K562 (cell line): ENCODE results near the gene TOR1AIP1. TPM values are rescaled to one million over a fixed set of nuclear protein-coding genes. Genes with fewer than 3 reads are reported as not detected.

Source experiments
- CCNT2 ChIP-seq: IDR thresholded peaks from 2 replicates; pipeline ENCODE4 v1.6.1; 2011; ENCODE audit warnings: borderline replicate concordance, low read depth, mild to moderate bottlenecking, moderate library complexity, mixed read lengths, low read length; ENCODE audit not compliant: insufficient read length; ENCODE audit errors: extremely low read depth
- CREBBP ChIP-seq: IDR thresholded peaks from one replicate; pipeline ENCODE4 v1.6.1; 2012; ENCODE audit warnings: low read depth, mild to moderate bottlenecking, control low read depth, inconsistent platforms, low read length
- EZH2 ChIP-seq: IDR thresholded peaks from 2 replicates; pipeline ENCODE4 v1.6.1; 2012; ENCODE audit warnings: low read depth, mild to moderate bottlenecking, inconsistent platforms, low read length, borderline replicate concordance
- KDM1A ChIP-seq, 2 experiments: fragments of 450-650 bp; IDR thresholded peaks; 2 replicates each; pipeline ENCODE4 v1.6.1; 2016; ENCODE audit warnings: mild to moderate bottlenecking in 2 of 2
- MAFF ChIP-seq: IDR thresholded peaks from 2 replicates; pipeline ENCODE4 v1.6.1; 2012; ENCODE audit warnings: low read length, improper control_type of control experiment
- MBD2 ChIP-seq: sonication (generic); IDR thresholded peaks from 2 replicates; pipeline ENCODE4 v1.6.1; 2016; ENCODE audit warnings: low read depth, borderline replicate concordance
- MED1 ChIP-seq: sonication (generic); formaldehyde crosslinking; IDR thresholded peaks from 2 replicates; pipeline ENCODE4 v1.8.1; 2023; ENCODE audit warnings: missing genetic modification reagents, borderline replicate concordance
- NR4A1 ChIP-seq, 2 experiments: fragments of 250-450 bp in 1 of 2; fragments of 450-650 bp in 1 of 2; sonication (Bioruptor Pico) in 1 of 2; IDR thresholded peaks; 2 replicates each; pipeline versions ENCODE4 v1.4.0 to v1.6.1; 2016 to 2020; ENCODE audit warnings: mild to moderate bottlenecking in 2 of 2, missing compliant biosample characterization in 1 of 2, missing genetic modification characterization in 1 of 2, moderate library complexity in 1 of 2
- PYGO2 ChIP-seq: fragments of 450-650 bp; IDR thresholded peaks from 2 replicates; pipeline ENCODE4 v1.6.1; 2016; ENCODE audit warnings: mild to moderate bottlenecking, missing genetic modification characterization, moderate library complexity, missing compliant biosample characterization
- SAFB2 ChIP-seq: fragments of 200-400 bp; formaldehyde crosslinking; IDR thresholded peaks from 2 replicates; pipeline ENCODE4 v1.6.1; 2018; ENCODE audit warnings: borderline replicate concordance, low read length, low read depth, moderate library complexity; ENCODE audit not compliant: severe bottlenecking
- SIN3B ChIP-seq: fragments of 450-650 bp; IDR thresholded peaks from 2 replicates; pipeline ENCODE4 v1.6.1; 2017; ENCODE audit warnings: low read depth, mild to moderate bottlenecking, moderate library complexity
- SMAD3 ChIP-seq: fragments of 450-650 bp; formaldehyde crosslinking; conservative IDR thresholded peaks from 2 replicates; pipeline ENCODE4 v1.4.0; 2020; ENCODE audit warnings: mild to moderate bottlenecking
- SMARCC2 ChIP-seq: fragments of 450-650 bp; IDR thresholded peaks from 2 replicates; pipeline ENCODE4 v1.6.1; 2017; ENCODE audit warnings: antibody characterized with exemption, moderate library complexity, mild to moderate bottlenecking, low read depth
- ZFP30 ChIP-seq: fragments of 250-450 bp; sonication (Bioruptor Pico); IDR thresholded peaks from 2 replicates; pipeline ENCODE4 v1.8.0; 2022; ENCODE audit warnings: moderate library complexity, mild to moderate bottlenecking, inconsistent platforms, borderline replicate concordance
- ZFPM2 ChIP-seq: fragments of 250-450 bp; sonication (Bioruptor Pico); IDR thresholded peaks from 2 replicates; pipeline ENCODE4 v1.5.1; 2022; ENCODE audit warnings: mild to moderate bottlenecking
- ZNF696 ChIP-seq: fragments of 250-450 bp; sonication (Bioruptor Pico); conservative IDR thresholded peaks from 2 replicates; pipeline ENCODE4 v1.4.0; 2020; ENCODE audit warnings: mild to moderate bottlenecking, moderate library complexity
- ZNF77 ChIP-seq: fragments of 250-450 bp; sonication (Bioruptor Pico); IDR thresholded peaks from 2 replicates; pipeline ENCODE4 v1.5.0; 2020
- polyA plus RNA-seq, 8 experiments: library from polyadenylated mRNA; depleted of rRNA in 4 of 8; stranded (reverse) in 5 of 8; unstranded in 3 of 8; fragments of >200 nt; fragmentation: Nextera tagmentation in 2 of 8; fragmentation: Illumina TruSeq in 1 of 8; extraction: Ambion mirVana in 2 of 8; extraction: Trizol in 1 of 8; gene quantifications; 2 replicates each; pipeline versions ENCODE4 v1.2.1 to v1.2.3, GENCODE V29; 2011 to 2014; ENCODE audit warnings: inconsistent platforms in 1 of 8, missing spikeins in 1 of 8
- total RNA-seq, 7 experiments: library from RNA; depleted of rRNA in 6 of 7; stranded (reverse); fragments of >200 nt in 6 of 7; fragmentation: Illumina TruSeq in 2 of 7; extraction: Trizol in 2 of 7; gene quantifications; 2 replicates each; pipeline versions ENCODE4 v1.2.1 to v1.2.3, GENCODE V29; 2011 to 2021; ENCODE audit warnings: low replicate concordance in 1 of 7
- TF ChIP-seq, protein P1 (sequence below), 2 experiments: fragments of 450-650 bp; formaldehyde crosslinking in 1 of 2; IDR thresholded peaks; 2 replicates each; pipeline versions ENCODE4 v1.4.0 to v1.6.1; 2014 to 2020; ENCODE audit warnings: mild to moderate bottlenecking in 2 of 2, borderline replicate concordance in 1 of 2, low read depth in 1 of 2
- TF ChIP-seq, protein P2 (sequence below): fragments of 250-450 bp; sonication (Bioruptor Pico); IDR thresholded peaks from 2 replicates; pipeline ENCODE4 v1.8.0; 2021; ENCODE audit warnings: moderate library complexity, mild to moderate bottlenecking, inconsistent platforms

The TOR1AIP1 gene
- total and polyA plus RNA-seq, 9 of the 15 experiments (the other 6 are each of a cell fraction or from before 2014, with no cell fraction given) = 18.1 to 46.9 (median 35.5) TPM

DNA sequence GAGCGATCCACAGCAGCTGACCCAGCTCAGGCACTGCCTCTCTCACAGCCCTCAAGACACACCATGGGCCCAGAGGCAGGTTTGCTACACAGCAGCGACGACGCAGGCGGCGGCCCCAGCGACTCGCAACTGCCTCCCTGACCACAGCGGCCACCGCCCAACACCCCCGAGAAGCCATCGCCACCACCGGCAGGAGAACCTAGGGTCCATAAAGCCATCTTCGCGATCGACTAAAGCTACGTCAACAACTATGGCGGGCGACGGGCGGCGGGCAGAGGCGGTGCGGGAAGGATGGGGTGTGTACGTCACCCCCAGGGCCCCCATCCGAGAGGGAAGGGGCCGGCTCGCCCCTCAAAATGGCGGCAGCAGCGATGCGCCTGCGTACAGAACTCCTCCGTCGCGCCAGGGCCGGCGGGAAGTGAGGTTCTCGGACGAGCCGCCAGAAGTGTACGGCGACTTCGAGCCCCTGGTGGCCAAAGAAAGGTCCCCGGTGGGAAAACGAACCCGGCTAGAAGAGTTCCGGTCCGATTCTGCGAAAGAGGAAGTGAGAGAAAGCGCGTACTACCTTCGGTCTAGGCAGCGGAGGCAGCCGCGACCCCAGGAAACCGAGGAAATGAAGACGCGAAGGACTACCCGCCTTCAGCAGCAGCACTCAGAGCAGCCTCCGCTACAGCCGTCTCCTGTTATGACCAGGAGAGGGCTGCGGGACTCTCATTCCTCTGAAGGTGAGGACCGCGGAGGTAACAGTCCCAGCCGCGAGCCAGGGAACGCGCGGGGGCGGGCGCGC is at the start of gene TOR1AIP1 (continued):
- TF ChIP-seq, protein P1, sequence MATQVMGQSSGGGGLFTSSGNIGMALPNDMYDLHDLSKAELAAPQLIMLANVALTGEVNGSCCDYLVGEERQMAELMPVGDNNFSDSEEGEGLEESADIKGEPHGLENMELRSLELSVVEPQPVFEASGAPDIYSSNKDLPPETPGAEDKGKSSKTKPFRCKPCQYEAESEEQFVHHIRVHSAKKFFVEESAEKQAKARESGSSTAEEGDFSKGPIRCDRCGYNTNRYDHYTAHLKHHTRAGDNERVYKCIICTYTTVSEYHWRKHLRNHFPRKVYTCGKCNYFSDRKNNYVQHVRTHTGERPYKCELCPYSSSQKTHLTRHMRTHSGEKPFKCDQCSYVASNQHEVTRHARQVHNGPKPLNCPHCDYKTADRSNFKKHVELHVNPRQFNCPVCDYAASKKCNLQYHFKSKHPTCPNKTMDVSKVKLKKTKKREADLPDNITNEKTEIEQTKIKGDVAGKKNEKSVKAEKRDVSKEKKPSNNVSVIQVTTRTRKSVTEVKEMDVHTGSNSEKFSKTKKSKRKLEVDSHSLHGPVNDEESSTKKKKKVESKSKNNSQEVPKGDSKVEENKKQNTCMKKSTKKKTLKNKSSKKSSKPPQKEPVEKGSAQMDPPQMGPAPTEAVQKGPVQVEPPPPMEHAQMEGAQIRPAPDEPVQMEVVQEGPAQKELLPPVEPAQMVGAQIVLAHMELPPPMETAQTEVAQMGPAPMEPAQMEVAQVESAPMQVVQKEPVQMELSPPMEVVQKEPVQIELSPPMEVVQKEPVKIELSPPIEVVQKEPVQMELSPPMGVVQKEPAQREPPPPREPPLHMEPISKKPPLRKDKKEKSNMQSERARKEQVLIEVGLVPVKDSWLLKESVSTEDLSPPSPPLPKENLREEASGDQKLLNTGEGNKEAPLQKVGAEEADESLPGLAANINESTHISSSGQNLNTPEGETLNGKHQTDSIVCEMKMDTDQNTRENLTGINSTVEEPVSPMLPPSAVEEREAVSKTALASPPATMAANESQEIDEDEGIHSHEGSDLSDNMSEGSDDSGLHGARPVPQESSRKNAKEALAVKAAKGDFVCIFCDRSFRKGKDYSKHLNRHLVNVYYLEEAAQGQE (IDR thresholded peaks at IDR 0.05; ENCODE audit: borderline replicate concordance) = peak; percentile 46; the same call in 1 of the 2 replicates
- TF ChIP-seq, protein P1 (CRISPR knock-in tag; IDR thresholded peaks at IDR 0.05; ENCODE audit: low read depth) = peak; percentile 78
- TF ChIP-seq CREBBP (no peak), SMAD3 (CRISPR knock-in tag) (peak; percentile 93), ZNF77 (no peak), MED1 (no peak), MAFF (no peak), EZH2 (no peak), ZFP30 (CRISPR knock-in tag) (no peak), NR4A1 (CRISPR knock-in tag; IDR thresholded peaks at IDR 0.05) (no peak), NR4A1 (tag; IDR thresholded peaks at IDR 0.05) (peak; percentile 69; the same call in 1 of the 2 replicates), MBD2 (peak; percentile 97), SMARCC2 (peak; percentile 37; the same call in 1 of the 2 replicates), PYGO2 (tag) (peak; percentile 71; the same call in 1 of the 2 replicates), SIN3B (peak; percentile 83), KDM1A (IDR thresholded peaks at IDR 0.05) (no peak), CCNT2 (peak; percentile 60), SAFB2 (no peak), ZNF696 (CRISPR knock-in tag) (no peak), ZFPM2 (CRISPR knock-in tag) (no peak; the same call in 1 of the 2 replicates)
- TF ChIP-seq, protein P2, sequence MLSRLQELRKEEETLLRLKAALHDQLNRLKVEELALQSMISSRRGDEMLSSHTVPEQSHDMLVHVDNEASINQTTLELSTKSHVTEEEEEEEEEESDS (CRISPR knock-in tag) = no peak
